ENCODE data around the gene FDPS. TPM values are rescaled to one million over a fixed set of nuclear protein-coding genes. Genes with fewer than 3 reads are reported as not detected.

Gene FDPS
- total and polyA plus RNA-seq, 2 donors (not counting 3 experiments of a cell fraction or from before 2014, with no cell fraction given) = 630 to 646 TPM

DNA sequence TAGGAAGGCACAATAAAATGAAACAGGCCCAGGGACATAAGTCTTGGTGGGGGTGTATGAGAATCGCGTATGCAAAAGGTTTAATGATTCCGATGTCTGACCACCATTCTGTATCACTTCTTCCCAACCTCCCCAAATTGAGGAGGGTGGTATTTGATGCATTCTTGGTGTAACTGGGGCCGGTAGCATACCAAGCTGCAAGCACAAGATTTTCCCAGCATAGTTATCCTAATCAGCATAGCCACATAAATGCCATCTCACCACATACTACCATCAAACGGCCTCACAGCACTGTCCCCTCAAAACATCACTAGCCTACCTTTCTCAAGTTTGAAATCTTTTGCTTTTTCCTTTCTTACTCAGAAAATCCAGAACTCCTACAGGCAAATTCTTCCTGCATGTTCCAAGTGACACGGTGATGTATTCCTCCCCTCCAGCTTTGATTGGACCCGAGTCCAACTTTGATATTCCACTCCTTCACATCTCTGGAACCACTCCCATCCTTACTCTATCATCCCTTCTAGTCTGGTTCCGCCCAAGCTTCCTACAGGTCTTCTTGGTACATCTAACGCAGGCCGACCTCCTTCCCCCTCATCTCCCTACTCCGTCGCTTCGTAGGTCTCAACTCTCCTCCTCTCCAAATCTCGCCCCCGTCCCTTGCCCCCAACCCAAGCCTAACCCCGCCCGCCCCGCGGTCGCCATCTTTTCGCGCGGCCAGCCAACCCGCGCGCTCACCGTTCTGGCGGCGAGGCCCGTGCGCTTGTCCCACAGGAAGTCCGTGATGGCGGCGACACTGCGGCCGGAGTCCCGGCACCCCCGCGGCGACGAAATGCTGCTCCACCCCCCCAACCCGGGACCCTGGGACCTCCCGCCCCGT, 36.0 kb upstream of the FDPS start:
- H3K36me3 ChIP-seq (ENCODE audit: control insufficient read depth in 2 of 2, extremely low read depth in 1 of 2, insufficient read depth in 2 of 2, low read length in 2 of 2) = peaks cover 20 to 25% of the 10 kb centered on the region in 2 experiments
- H3K9me3 ChIP-seq (replicated peaks; ENCODE audit: control insufficient read depth, insufficient read depth, low read length) = no peaks in the 10 kb centered on the region
- peaks cover 26% of the 10 kb centered on the region for H3K79me2 ChIP-seq (ENCODE audit: control insufficient read depth, insufficient read depth, low read length)
- H3K4me1 ChIP-seq (ENCODE audit: control insufficient read depth, extremely low read depth, insufficient read depth, low read length) = peaks cover 13% of the 10 kb centered on the region
- H3K4me2 ChIP-seq (ENCODE audit: insufficient read depth, low read length) = peak overlapping the region; percentile 63
- H3K27ac ChIP-seq (ENCODE audit: insufficient read depth, low read depth, low read length) = peak overlapping the region; percentile 11
- peak overlapping the region; percentile 74 for H3K9ac ChIP-seq (replicated peaks; ENCODE audit: extremely low read depth, insufficient read depth, low read length)
- no peaks in the 10 kb centered on the region for H4K20me1 ChIP-seq (replicated peaks; ENCODE audit: control insufficient read depth, extremely low read depth, insufficient read depth, low read length)
- H3K27me3 ChIP-seq (ENCODE audit: control insufficient read depth in 2 of 2, insufficient read depth in 2 of 2, low read length in 2 of 2) = no peaks in the 10 kb centered on the region
- ChIA-PET POLR2A (interaction anchor here (0.6 to 1.7 kb wide), 6 partner anchors 10 to 139 kb away, joined by 3 to 12 read pairs (median 4); partner anchors contain the start of genes RUSC1 and SCAMP3), CTCF (interaction anchor here (0.8 to 2.5 kb wide), 11 partner anchors 9 to 376 kb away, joined by 3 to 19 read pairs (median 4); partner anchors contain the start of genes FDPS, RUSC1 and SCAMP3)
- TF ChIP-seq POLR2A (IDR thresholded peaks at IDR 0.05; ENCODE audit: low read depth, low read length) (peak; percentile 15), GATA2 (IDR thresholded peaks at IDR 0.05; ENCODE audit: insufficient read depth, insufficient read length, low read depth, low read length) (no peak), JUN (IDR thresholded peaks at IDR 0.05; ENCODE audit: borderline replicate concordance, insufficient read depth, insufficient read length, low read depth) (no peak), POLR2AphosphoS5 (IDR thresholded peaks at IDR 0.05; ENCODE audit: insufficient read depth, low read depth, low read length) (peak; percentile 20)
- peak overlapping the region; percentile 80 to 93 (median 86) for H3K4me3 ChIP-seq (replicated peaks in 1 of 3; ENCODE audit: insufficient read depth in 1 of 3, low read depth in 1 of 3, low read length in 3 of 3)
- DNase-seq (ENCODE audit: low read depth, low spot score) = peak; percentile 57
- TSS peak; percentile 68 for BruUV-seq (replicated peaks)
- H3K9me1 ChIP-seq (replicated peaks; ENCODE audit: control insufficient read depth, extremely low read depth, insufficient read depth, low read length) = no peaks in the 10 kb centered on the region
- peak overlapping the region; percentile 32 for H2AFZ ChIP-seq (ENCODE audit: low read depth, low read length)
- dilution Hi-C loops (cut with MboI; ENCODE audit: extremely low pct_ligation_motif_present, low sequenced_read_pairs) (no loop called here), intact Hi-C loops (cut with micrococcal nuclease) (loop anchor here (1.0 to 2.0 kb wide), 4 partner anchors 10 to 51 kb away; partner anchors contain the start of genes ENTREP3 and SCAMP3)
- FAIRE-seq = peak; percentile 15

All from endothelial cell of umbilical vein (primary cell).